Measurements from ENCODE around the gene C11orf71. TPM values are rescaled to one million over a fixed set of nuclear protein-coding genes. Genes with fewer than 3 reads are reported as not detected.

C11orf71 gene
- total RNA-seq, 1 experiment from 2014 or later = 9.5 TPM

GRCh38 chr11:114377612-114378267, 22.6 kb downstream of the C11orf71 start:
- H3K27me3 Mint-ChIP-seq (ENCODE audit: insufficient read depth, unreplicated experiment) = peaks cover 9% of the 10 kb centered on the region
- H3K4me1 Mint-ChIP-seq (ENCODE audit: low read depth, unreplicated experiment) = no peaks in the 10 kb centered on the region
- no peak overlapping the region for H3K27ac Mint-ChIP-seq (ENCODE audit: unreplicated experiment)
- H3K9me3 Mint-ChIP-seq (ENCODE audit: unreplicated experiment) = peaks cover 2% of the 10 kb centered on the region
- intact Hi-C loops (cut with micrococcal nuclease; ENCODE audit: unreplicated experiment) = no loop called here
- H3K4me1 ChIP-seq = no peaks in the 10 kb centered on the region
- no TSS peak for BruUV-seq (replicated peaks)
- ChIA-PET CTCF (no interaction called here), POLR2A (no interaction called here)
- H3K4me3 Mint-ChIP-seq (ENCODE audit: unreplicated experiment) = no peak overlapping the region
- H3K27me3 ChIP-seq (replicated peaks; ENCODE audit: control insufficient read depth, insufficient read depth, low read length) = no peaks in the 10 kb centered on the region; the same call in 1 of the 2 replicates
- no peak for DNase-seq
- H3K36me3 ChIP-seq (ENCODE audit: control insufficient read depth, insufficient read depth, low read length) = no peaks in the 10 kb centered on the region
- no peak overlapping the region for H3K4me3 ChIP-seq (ENCODE audit: low read depth, low read length)
- TF ChIP-seq CTCF (IDR thresholded peaks at IDR 0.05; ENCODE audit: insufficient read depth in 1 of 2, low read depth in 1 of 2, low read length in 1 of 2, severe bottlenecking in 1 of 2, unreplicated experiment in 1 of 2) = no peak
- peaks cover 3% of the 10 kb centered on the region; the same call in 1 of the 2 replicates for H3K9me3 ChIP-seq
- no peaks in the 10 kb centered on the region for H3K36me3 Mint-ChIP-seq (ENCODE audit: insufficient read depth, unreplicated experiment)

GRCh38 chr11:114375052-114375451, 25.3 kb downstream of the C11orf71 start:
- no peak for DNase-seq
- intact Hi-C loops (cut with micrococcal nuclease; ENCODE audit: unreplicated experiment) = no loop called here
- H3K9me3 ChIP-seq = no peaks in the 10 kb centered on the region
- Mint-ChIP-seq H3K4me3 (ENCODE audit: unreplicated experiment) (no peak overlapping the region), H3K36me3 (ENCODE audit: insufficient read depth, unreplicated experiment) (no peaks in the 10 kb centered on the region), H3K27me3 (ENCODE audit: insufficient read depth, unreplicated experiment) (peaks cover 11% of the 10 kb centered on the region), H3K9me3 (ENCODE audit: unreplicated experiment) (no peaks in the 10 kb centered on the region), H3K4me1 (ENCODE audit: low read depth, unreplicated experiment) (no peaks in the 10 kb centered on the region), H3K27ac (ENCODE audit: unreplicated experiment) (no peak overlapping the region)
- CTCF ChIA-PET = interaction anchor here (0.5 to 1.2 kb wide), 2 partner anchors 17 to 25 kb away, joined by 6 to 7 read pairs; no protein-coding TSS in a partner anchor
- H3K27me3 ChIP-seq (replicated peaks; ENCODE audit: control insufficient read depth, insufficient read depth, low read length) = no peaks in the 10 kb centered on the region; the same call in 1 of the 2 replicates
- TF ChIP-seq CTCF (IDR thresholded peaks at IDR 0.05; ENCODE audit: insufficient read depth in 1 of 2, low read depth in 1 of 2, low read length in 1 of 2, severe bottlenecking in 1 of 2, unreplicated experiment in 1 of 2) = no peak
- no peaks in the 10 kb centered on the region for H3K4me1 ChIP-seq
- no peak overlapping the region for H3K4me3 ChIP-seq (ENCODE audit: low read depth, low read length)
- H3K36me3 ChIP-seq (ENCODE audit: control insufficient read depth, insufficient read depth, low read length) = no peaks in the 10 kb centered on the region
- BruUV-seq (replicated peaks) = no TSS peak
- POLR2A ChIA-PET = no interaction called here

GRCh38 chr11:114368918-114369680, 31.2 kb downstream of the C11orf71 start:
- BruUV-seq (replicated peaks) = no TSS peak
- Histone ChIP-seq H3K9me3 (no peaks in the 10 kb centered on the region), H3K36me3 (ENCODE audit: control insufficient read depth, insufficient read depth, low read length) (no peaks in the 10 kb centered on the region), H3K27me3 (replicated peaks; ENCODE audit: control insufficient read depth, insufficient read depth, low read length) (no peaks in the 10 kb centered on the region), H3K4me3 (ENCODE audit: low read depth, low read length) (no peak overlapping the region), H3K4me1 (peaks cover 28% of the 10 kb centered on the region)
- Mint-ChIP-seq H3K27ac (ENCODE audit: unreplicated experiment) (no peak overlapping the region), H3K27me3 (ENCODE audit: insufficient read depth, unreplicated experiment) (peaks cover 8% of the 10 kb centered on the region), H3K4me1 (ENCODE audit: low read depth, unreplicated experiment) (peaks cover 24% of the 10 kb centered on the region), H3K4me3 (ENCODE audit: unreplicated experiment) (no peak overlapping the region), H3K9me3 (ENCODE audit: unreplicated experiment) (no peaks in the 10 kb centered on the region), H3K36me3 (ENCODE audit: insufficient read depth, unreplicated experiment) (no peaks in the 10 kb centered on the region)
- ChIA-PET CTCF (interaction anchor here (0.6 to 1.5 kb wide), 2 partner anchors 29 to 562 kb away, joined by 3 to 7 read pairs; no protein-coding TSS in a partner anchor), POLR2A (no interaction called here)
- DNase-seq = no peak
- no peak for TF ChIP-seq CTCF (IDR thresholded peaks at IDR 0.05; ENCODE audit: insufficient read depth in 1 of 2, low read depth in 1 of 2, low read length in 1 of 2, severe bottlenecking in 1 of 2, unreplicated experiment in 1 of 2)
- intact Hi-C loops (cut with micrococcal nuclease; ENCODE audit: unreplicated experiment) = no loop called here
